ENCODE results near the gene CTNNA3.

The CTNNA3 gene

GRCh38 chr10:65964205-65964604, 1731.8 kb downstream of the CTNNA3 start:
- no peak for DNase-seq

- DNase-seq = no peak
Measured at GRCh38 chr10:65952086-65952485, 1743.9 kb downstream of the CTNNA3 start.

- no peak for DNase-seq
Measured at GRCh38 chr10:65950075-65950474, 1745.9 kb downstream of the CTNNA3 start.

- no peak for DNase-seq
Measured at GRCh38 chr10:65949526-65949925, 1746.5 kb downstream of the CTNNA3 start.

- DNase-seq = no peak
Measured at GRCh38 chr10:65945061-65945460, 1750.9 kb downstream of the CTNNA3 start.

- no peak for DNase-seq
Measured at GRCh38 chr10:65943451-65943850, 1752.5 kb downstream of the CTNNA3 start.

- DNase-seq = no peak
Measured at GRCh38 chr10:65940816-65941662, 1755.0 kb downstream of the CTNNA3 start.

- no peak for DNase-seq
Measured at GRCh38 chr10:65940105-65940504, 1755.9 kb downstream of the CTNNA3 start.

- DNase-seq = no peak
Measured at GRCh38 chr10:65931291-65932070, 1764.5 kb downstream of the CTNNA3 start.

GRCh38 chr10:65911151-65911835, 1784.7 kb downstream of the CTNNA3 start:
- no peak for DNase-seq

- no peak for DNase-seq
Measured at GRCh38 chr10:65910209-65910608, 1785.8 kb downstream of the CTNNA3 start.

GRCh38 chr10:65907199-65907712, 1788.7 kb downstream of the CTNNA3 start:
- DNase-seq = no peak

GRCh38 chr10:65903620-65904019, 1792.4 kb downstream of the CTNNA3 start:
- DNase-seq = no peak

- DNase-seq = no peak
Measured at GRCh38 chr10:65900271-65900670, 1795.7 kb downstream of the CTNNA3 start.

- no peak for DNase-seq
Measured at GRCh38 chr10:65898055-65898454, 1797.9 kb downstream of the CTNNA3 start.

- DNase-seq = no peak
Measured at GRCh38 chr10:65894961-65895360, 1801.0 kb downstream of the CTNNA3 start.

GRCh38 chr10:65894379-65894778, 1801.6 kb downstream of the CTNNA3 start:
- DNase-seq = no peak

GRCh38 chr10:65893676-65894075, 1802.3 kb downstream of the CTNNA3 start:
- no peak for DNase-seq

GRCh38 chr10:65892284-65892683, 1803.7 kb downstream of the CTNNA3 start:
- no peak for DNase-seq

GRCh38 chr10:65891073-65891981, 1804.7 kb downstream of the CTNNA3 start:
- DNase-seq = no peak

GRCh38 chr10:65864529-65864928, 1831.5 kb downstream of the CTNNA3 start:
- no peak for DNase-seq

- no peak for DNase-seq
Measured at GRCh38 chr10:65864036-65864435, 1832.0 kb downstream of the CTNNA3 start.
